Smooth muscle cell of bladder (primary cell): ENCODE results near the gene RPA1. TPM values are rescaled to one million over a fixed set of nuclear protein-coding genes. Genes with fewer than 3 reads are reported as not detected.

Source experiments
- total RNA-seq: library from RNA; depleted of rRNA; stranded (reverse); fragments of >200 nt; gene quantifications from 2 replicates; pipeline ENCODE4 v1.2.3, GENCODE V29; 2014

The RPA1 gene
- total RNA-seq: 15.2 and 32.9 TPM in 2 replicates

GRCh38 chr17:1829592-1830257, at the start of gene RPA1, which contains the start of gene SMYD4:
TSS of gene RPA1 (plus strand) at chr17:1830005. CDS start at chr17:1830094, 89 bp downstream.
TSS of gene SMYD4 (minus strand) at chr17:1829902. CDS start at chr17:1827994, 1,908 bp downstream.

Other genes with a start within 250 kb of the RPA1 start
- 6.5 and 10.4 TPM in 2 replicates for gene SLC43A2, start 201.2 kb upstream of the RPA1 start, total RNA-seq
- 0.14 and 0.65 TPM in 2 replicates for gene SCARF1, start 184.3 kb upstream of the RPA1 start, total RNA-seq
- gene RILP, start 180.1 kb upstream of the RPA1 start, total RNA-seq: 6.7 and 7.5 TPM in 2 replicates
- gene PRPF8, start 145.1 kb upstream of the RPA1 start, total RNA-seq: 63.4 and 72.8 TPM in 2 replicates
- gene TLCD2, start 119.6 kb upstream of the RPA1 start, total RNA-seq: 4.4 and 5.0 TPM in 2 replicates
- gene WDR81, start 105.3 kb upstream of the RPA1 start, total RNA-seq: 20.1 and 31.9 TPM in 2 replicates
- gene SERPINF2, start 87.1 kb upstream of the RPA1 start, total RNA-seq: under 0.01 and 0.28 TPM in 2 replicates
- 104 and 114 TPM in 2 replicates for gene SERPINF1, start 67.9 kb upstream of the RPA1 start, total RNA-seq
- gene SMYD4, start 103 bp upstream of the RPA1 start, total RNA-seq: 5.1 and 7.0 TPM in 2 replicates
- gene RTN4RL1, start 195.3 kb downstream of the RPA1 start, total RNA-seq: under 0.01 and 0.09 TPM in 2 replicates
- gene DPH1, start 200.1 kb downstream of the RPA1 start, total RNA-seq: 16.2 and 20.2 TPM in 2 replicates
- gene OVCA2, start 212.0 kb downstream of the RPA1 start, total RNA-seq: 35.9 and 36.7 TPM in 2 replicates
- 20.5 and 27.2 TPM in 2 replicates for gene HIC1, start 225.1 kb downstream of the RPA1 start, total RNA-seq